OCI-LY7 (cell line): ENCODE results near the gene EIF5A. TPM values are rescaled to one million over a fixed set of nuclear protein-coding genes. Genes with fewer than 3 reads are reported as not detected.

Experiments used
- BruUV-seq: library from RNA; stranded (reverse); fragments of 400-500 nt; replicated peaks from 2 replicates; lab custom pipeline; 2021; lab: Mats Ljungman, UMichigan
- CTCF ChIA-PET: fragments of 300-600 bp; sonication (Branson Sonifier 250); formaldehyde crosslinking; loops from one replicate; lab custom pipeline; 2022; ENCODE audit warnings: antibody characterized with exemption; ENCODE audit not compliant: unreplicated experiment; lab: Charles Lee
- POLR2A ChIA-PET: fragments of 300-600 bp; sonication (Branson Sonifier 250); formaldehyde crosslinking; loops from one replicate; lab custom pipeline; 2022; ENCODE audit warnings: antibody characterized with exemption; lab: Charles Lee
- DNase-seq: peaks from one replicate; pipeline ENCODE4 v3.0.0-alpha.2; 2015; ENCODE audit warnings: low spot score
- H2AFZ ChIP-seq: fragments of 200-600 bp; sonication (generic), shearing (Covaris generic); 2 replicates; pipeline ENCODE4 v1.6.1; 2014; ENCODE audit warnings: mild to moderate bottlenecking, antibody characterized with exemption, low read length, moderate library complexity
- H3K27ac ChIP-seq: fragments of 200-600 bp; sonication (generic); 2 replicates; pipeline ENCODE4 v1.5.1; 2014; ENCODE audit warnings: mixed run types, low read depth, mild to moderate bottlenecking, moderate library complexity, low read length, inconsistent platforms; ENCODE audit not compliant: poor library complexity, severe bottlenecking
- H3K36me3 ChIP-seq: fragments of 200-600 bp; sonication (generic); 2 replicates; pipeline ENCODE4 v1.6.1; 2014; ENCODE audit warnings: mild to moderate bottlenecking, antibody characterized with exemption, low read length, moderate library complexity, mixed read lengths; ENCODE audit not compliant: insufficient read depth
- H3K4me1 ChIP-seq: fragments of 200-600 bp; sonication (generic); 2 replicates; pipeline ENCODE4 v1.5.1; 2014; ENCODE audit warnings: mild to moderate bottlenecking, low read length; ENCODE audit not compliant: insufficient read depth, poor library complexity, severe bottlenecking
- H3K4me2 ChIP-seq: fragments of 200-600 bp; sonication (generic); 2 replicates; pipeline ENCODE4 v1.6.1; 2014; ENCODE audit warnings: mild to moderate bottlenecking, low read length
- H3K4me3 ChIP-seq: fragments of 200-600 bp; sonication (generic); 2 replicates; pipeline ENCODE4 v1.5.1; 2014; ENCODE audit warnings: mild to moderate bottlenecking, low read depth, low read length; ENCODE audit not compliant: poor library complexity, severe bottlenecking
- H3K79me2 ChIP-seq: fragments of 200-600 bp; sonication (generic); 2 replicates; pipeline ENCODE4 v1.6.1; 2016; ENCODE audit warnings: low read depth, mild to moderate bottlenecking, low read length, moderate library complexity, mixed read lengths; ENCODE audit not compliant: insufficient read depth
- H3K9me2 ChIP-seq: fragments of 200-600 bp; sonication (generic); 2 replicates; pipeline ENCODE4 v1.6.1; 2016; ENCODE audit warnings: mild to moderate bottlenecking, low read length, mixed read lengths; ENCODE audit not compliant: insufficient read depth
- H3K9me3 ChIP-seq: fragments of 200-600 bp; sonication (generic); 2 replicates; pipeline ENCODE4 v1.6.1; 2014; ENCODE audit warnings: mild to moderate bottlenecking, mixed run types, low read length, mixed read lengths
- H4K20me1 ChIP-seq: fragments of 200-600 bp; sonication (generic); 2 replicates; pipeline ENCODE4 v1.6.1; 2014; ENCODE audit warnings: mild to moderate bottlenecking, antibody characterized with exemption, low read length, moderate library complexity, mixed read lengths; ENCODE audit not compliant: insufficient read depth
- CTCF ChIP-seq: fragments of 200-600 bp; sonication (generic); conservative IDR thresholded peaks from 2 replicates; pipeline ENCODE4 v1.5.1; 2014; ENCODE audit warnings: mild to moderate bottlenecking, antibody characterized with exemption, low read length, moderate library complexity, mixed read lengths
- EZH2phosphoT487 ChIP-seq: fragments of 200-600 bp; sonication (generic); IDR thresholded peaks from 2 replicates; pipeline ENCODE4 v1.6.1; 2018; ENCODE audit warnings: low read depth, borderline replicate concordance, mild to moderate bottlenecking, mixed run types, antibody characterized with exemption, low read length, moderate library complexity, mixed read lengths
- intact Hi-C: fragments of 100-400 bp; cut with micrococcal nuclease; formaldehyde crosslinking; loops from one replicate; pipeline ENCODE4 v1.10.0; 2022; ENCODE audit not compliant: unreplicated experiment
- total RNA-seq, 2 experiments: library from RNA; depleted of rRNA in 1 of 2; stranded (reverse); fragments of >200 nt in 1 of 2; shearing (Covaris generic) in 1 of 2; gene quantifications; 2 replicates each; pipeline ENCODE4 v1.2.3, GENCODE V29; 2014 to 2022

The EIF5A gene
- total RNA-seq, 2 experiments from 2014 or later = 491 to 803 TPM

DNA sequence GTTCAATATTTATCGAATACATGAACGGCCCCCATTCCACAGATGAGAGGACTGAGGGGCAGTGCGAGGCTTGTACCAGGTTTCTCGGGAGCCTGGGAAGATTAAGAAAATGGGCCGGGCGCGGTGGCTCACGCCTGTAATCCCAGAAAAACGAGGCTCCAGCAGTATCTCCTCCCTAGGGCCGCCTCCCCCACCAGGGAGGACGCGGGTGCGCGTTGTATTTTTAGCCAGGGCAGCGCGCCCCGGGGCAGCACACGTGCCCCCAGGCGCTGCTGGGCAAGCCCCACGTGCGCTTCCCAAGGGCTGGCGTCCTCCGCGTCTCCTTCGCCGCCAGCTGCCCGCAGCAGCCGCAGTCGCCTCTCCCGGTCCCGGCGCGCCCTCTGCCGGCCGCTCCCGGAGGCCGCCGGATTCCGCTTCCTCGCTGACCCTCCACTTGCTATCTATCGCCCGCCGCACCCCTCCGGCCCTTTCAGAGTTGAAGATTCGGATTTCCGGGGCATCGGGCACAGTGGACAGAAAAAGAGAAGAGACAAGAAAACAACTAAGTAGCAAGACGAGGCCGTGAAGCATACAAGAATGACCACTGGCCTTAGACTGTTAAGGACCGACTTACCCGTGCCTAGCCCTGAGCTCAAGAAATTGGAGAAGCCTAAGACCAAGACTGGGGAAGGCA lies 11.1 kb upstream of the EIF5A start:
- no peaks in the 10 kb centered on the region for H3K36me3 ChIP-seq
- H3K79me2 ChIP-seq = no peaks in the 10 kb centered on the region
- TF ChIP-seq CTCF (peak; percentile 96), EZH2phosphoT487 (no peak)
- intact Hi-C loops = loop anchor here (1.0 to 5.0 kb wide), 3 partner anchors 16 to 249 kb away; no protein-coding TSS in a partner anchor
- no TSS peak for BruUV-seq
- no peaks in the 10 kb centered on the region for H3K9me3 ChIP-seq
- peaks cover 35% of the 10 kb centered on the region for H3K4me1 ChIP-seq
- peak; percentile 76 for DNase-seq
- ChIA-PET POLR2A (interaction anchor here (0.6 to 1.5 kb wide), 4 partner anchors 9 to 102 kb away, joined by 4 to 7 read pairs (median 6); partner anchors contain the start of gene ACAP1), CTCF (interaction anchor here (0.6 to 1.2 kb wide), 4 partner anchors 10 to 34 kb away, joined by 3 to 4 read pairs (median 3); partner anchors contain the start of gene SLC2A4)
- H2AFZ ChIP-seq = peak overlapping the region; percentile 66
- H4K20me1 ChIP-seq = no peaks in the 10 kb centered on the region
- peak overlapping the region; percentile 78 for H3K4me2 ChIP-seq
- H3K9me2 ChIP-seq = no peaks in the 10 kb centered on the region
- no peak overlapping the region for H3K27ac ChIP-seq
- H3K4me3 ChIP-seq = peak overlapping the region; percentile 70

- intact Hi-C loops = no loop called here
- TF ChIP-seq EZH2phosphoT487 (no peak), CTCF (no peak)
- POLR2A ChIA-PET = interaction anchor here (0.6 to 2.0 kb wide), 3 partner anchors 25 to 794 kb away, joined by 6 to 12 read pairs (median 6); partner anchors contain the start of gene NEURL4
Measured at GRCh38 chr17:7304179-7304578, 3.2 kb upstream of the EIF5A start.

More at GRCh38 chr17:7304179-7304578, 3.2 kb upstream of the EIF5A start:
- H3K4me2 ChIP-seq = no peak overlapping the region
- CTCF ChIA-PET = no interaction called here
- H3K79me2 ChIP-seq = peaks cover 18% of the 10 kb centered on the region
- no peak for DNase-seq
- H3K9me3 ChIP-seq = no peaks in the 10 kb centered on the region
- H2AFZ ChIP-seq = no peak overlapping the region
- no peak overlapping the region for H3K4me3 ChIP-seq
- H3K27ac ChIP-seq = no peak overlapping the region
- peaks cover 17% of the 10 kb centered on the region for H3K36me3 ChIP-seq
- H4K20me1 ChIP-seq = peaks cover 6% of the 10 kb centered on the region; the same call in 1 of the 2 replicates
- H3K4me1 ChIP-seq = peaks cover 13% of the 10 kb centered on the region
- no peaks in the 10 kb centered on the region for H3K9me2 ChIP-seq
- BruUV-seq = no TSS peak
